Measurements from ENCODE around the gene GPX2.
A peak's percentile ranks its signal among the peaks of the same experiment; 100 is the strongest.

GPX2 gene

GRCh38 chr14:64983439-64984310 is 41.1 kb upstream of the GPX2 start:
- POLR2A ChIA-PET, result no interaction called here
- peak; percentile 41 for DNase-seq (ENCODE audit: extremely low spot score)
- CTCF ChIA-PET, result interaction anchor here (0.6 kb wide), 1 partner anchor 9 kb away, joined by 4 read pairs; no protein-coding TSS in a partner anchor
- TF ChIP-seq ELF4 (IDR thresholded peaks at IDR 0.05) (no peak), ZNF384 (IDR thresholded peaks at IDR 0.05) (peak; percentile 80), FOXA1 (IDR thresholded peaks at IDR 0.05) (no peak)

GRCh38 chr14:64979336-64980074 is 37.0 kb upstream of the GPX2 start:
- ChIA-PET POLR2A (no interaction called here), CTCF (interaction anchor here (0.6 to 1.4 kb wide), 2 partner anchors 10 to 27 kb away, joined by 3 to 10 read pairs; no protein-coding TSS in a partner anchor)
- no peak for DNase-seq (ENCODE audit: extremely low spot score)
- TF ChIP-seq ARNT (IDR thresholded peaks at IDR 0.05) (no peak), FOXA1 (IDR thresholded peaks at IDR 0.05) (no peak), ZNF384 (IDR thresholded peaks at IDR 0.05) (no peak), TARDBP (IDR thresholded peaks at IDR 0.05) (no peak), CTBP1 (IDR thresholded peaks at IDR 0.05; ENCODE audit: borderline replicate concordance) (no peak), PKNOX1 (IDR thresholded peaks at IDR 0.05) (no peak), L3MBTL2 (conservative IDR thresholded peaks at IDR 0.05) (no peak), SUZ12 (IDR thresholded peaks at IDR 0.05) (no peak), NFRKB (IDR thresholded peaks at IDR 0.05) (no peak), SP1 (IDR thresholded peaks at IDR 0.05) (no peak), FOXM1 (IDR thresholded peaks at IDR 0.05; ENCODE audit: borderline replicate concordance) (no peak), FOXK2 (IDR thresholded peaks at IDR 0.05) (no peak), HDGF (IDR thresholded peaks at IDR 0.05; ENCODE audit: borderline replicate concordance) (no peak), LEF1 (IDR thresholded peaks at IDR 0.05; ENCODE audit: borderline replicate concordance) (no peak), BHLHE40 (IDR thresholded peaks at IDR 0.05; ENCODE audit: borderline replicate concordance) (no peak), ELF4 (IDR thresholded peaks at IDR 0.05) (no peak)

- POLR2A ChIA-PET, result interaction anchor here (1.4 kb wide), 1 partner anchor 12 kb away, joined by 3 read pairs; the partner anchor contains the start of gene FNTB
- TF ChIP-seq FOXA1 (IDR thresholded peaks at IDR 0.05), result no peak
- no peak for TF ChIP-seq TARDBP (IDR thresholded peaks at IDR 0.05)
- no peak for TF ChIP-seq L3MBTL2 (conservative IDR thresholded peaks at IDR 0.05)
- TF ChIP-seq SP1 (IDR thresholded peaks at IDR 0.05), result no peak
- no peak for TF ChIP-seq BHLHE40 (IDR thresholded peaks at IDR 0.05; ENCODE audit: borderline replicate concordance)
- TF ChIP-seq CTBP1 (IDR thresholded peaks at IDR 0.05; ENCODE audit: borderline replicate concordance), result no peak
- TF ChIP-seq PKNOX1 (IDR thresholded peaks at IDR 0.05), result no peak
- TF ChIP-seq HDGF (IDR thresholded peaks at IDR 0.05; ENCODE audit: borderline replicate concordance), result no peak
- no peak for TF ChIP-seq LEF1 (IDR thresholded peaks at IDR 0.05; ENCODE audit: borderline replicate concordance)
- no peak for TF ChIP-seq ZNF384 (IDR thresholded peaks at IDR 0.05)
- TF ChIP-seq SUZ12 (IDR thresholded peaks at IDR 0.05), result no peak
- no peak for TF ChIP-seq FOXK2 (IDR thresholded peaks at IDR 0.05)
- TF ChIP-seq ELF4 (IDR thresholded peaks at IDR 0.05), result no peak
- no peak for TF ChIP-seq NFRKB (IDR thresholded peaks at IDR 0.05)
- TF ChIP-seq ARNT (IDR thresholded peaks at IDR 0.05), result no peak
- CTCF ChIA-PET, result interaction anchor here (0.9 kb wide), 1 partner anchor 45 kb away, joined by 4 read pairs; no protein-coding TSS in a partner anchor
- no peak for DNase-seq (ENCODE audit: extremely low spot score)
Observed at GRCh38 chr14:64974563-64974962, 32.0 kb upstream of the GPX2 start.

GRCh38 chr14:64973826-64974225 is 31.3 kb upstream of the GPX2 start:
- CTCF ChIA-PET, result interaction anchor here (0.7 kb wide), 1 partner anchor 62 kb away, joined by 5 read pairs; no protein-coding TSS in a partner anchor
- no peak for TF ChIP-seq SUZ12 (IDR thresholded peaks at IDR 0.05)
- no peak for TF ChIP-seq L3MBTL2 (conservative IDR thresholded peaks at IDR 0.05)
- no peak for TF ChIP-seq LEF1 (IDR thresholded peaks at IDR 0.05; ENCODE audit: borderline replicate concordance)
- TF ChIP-seq ELF4 (IDR thresholded peaks at IDR 0.05), result no peak
- TF ChIP-seq NFRKB (IDR thresholded peaks at IDR 0.05), result no peak
- no peak for TF ChIP-seq SP1 (IDR thresholded peaks at IDR 0.05)
- TF ChIP-seq ZNF384 (IDR thresholded peaks at IDR 0.05), result no peak
- no peak for TF ChIP-seq FOXA1 (IDR thresholded peaks at IDR 0.05)
- no peak for TF ChIP-seq BHLHE40 (IDR thresholded peaks at IDR 0.05; ENCODE audit: borderline replicate concordance)
- no peak for TF ChIP-seq FOXK2 (IDR thresholded peaks at IDR 0.05)
- no peak for TF ChIP-seq ARNT (IDR thresholded peaks at IDR 0.05)
- no peak for TF ChIP-seq HDGF (IDR thresholded peaks at IDR 0.05; ENCODE audit: borderline replicate concordance)
- no peak for TF ChIP-seq CTBP1 (IDR thresholded peaks at IDR 0.05; ENCODE audit: borderline replicate concordance)
- TF ChIP-seq TARDBP (IDR thresholded peaks at IDR 0.05), result no peak
- TF ChIP-seq FOXM1 (IDR thresholded peaks at IDR 0.05; ENCODE audit: borderline replicate concordance), result no peak
- no peak for TF ChIP-seq PKNOX1 (IDR thresholded peaks at IDR 0.05)
- POLR2A ChIA-PET, result interaction anchor here (1.3 to 1.4 kb wide), 2 partner anchors 13 to 14 kb away, joined by 3 to 4 read pairs; partner anchors contain the start of gene FNTB
- no peak for DNase-seq (ENCODE audit: extremely low spot score)

- CTCF ChIA-PET, result no interaction called here
- TF ChIP-seq TARDBP (IDR thresholded peaks at IDR 0.05) (no peak), L3MBTL2 (conservative IDR thresholded peaks at IDR 0.05) (no peak), ZNF384 (IDR thresholded peaks at IDR 0.05) (no peak), BHLHE40 (IDR thresholded peaks at IDR 0.05; ENCODE audit: borderline replicate concordance) (no peak), FOXK2 (IDR thresholded peaks at IDR 0.05) (no peak)
- no peak for DNase-seq (ENCODE audit: extremely low spot score)
- POLR2A ChIA-PET, result interaction anchor here (1.3 kb wide), 1 partner anchor 14 kb away, joined by 4 read pairs; no protein-coding TSS in a partner anchor
Observed at GRCh38 chr14:64973026-64973442, 30.5 kb upstream of the GPX2 start.
